ENCODE measurements around the gene SLC18A3. TPM values are rescaled to one million over a fixed set of nuclear protein-coding genes. Genes with fewer than 3 reads are reported as not detected.

Gene SLC18A3
- total RNA-seq, 1 experiment from 2014 or later = not detected

DNA sequence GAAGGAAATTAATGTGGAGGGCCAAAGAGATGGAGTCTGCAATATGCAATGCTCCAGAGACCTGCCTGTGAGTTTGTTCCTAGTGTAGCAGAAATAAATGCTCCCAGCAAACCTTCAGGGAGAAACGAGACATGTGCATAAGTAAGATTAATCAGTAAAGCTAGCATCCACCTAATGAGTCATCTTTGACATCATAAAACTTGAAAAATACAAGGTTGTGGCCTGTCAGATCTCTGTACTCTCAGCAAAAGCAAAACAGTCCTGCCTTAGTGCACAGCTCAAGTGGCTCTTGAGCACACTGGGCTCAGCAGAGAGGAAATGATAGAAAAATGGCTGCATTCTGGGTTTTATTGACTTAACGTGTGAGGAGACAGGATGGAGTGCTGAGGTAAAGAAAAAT is 38.7 kb upstream of the SLC18A3 start:
- TF ChIP-seq CTCF (conservative IDR thresholded peaks at IDR 0.05) = no peak
- Mint-ChIP-seq H3K4me1 (no peaks in the 10 kb centered on the region; a peak in 1 of 4 replicates), H3K27me3 (ENCODE audit: low read depth) (peaks cover 13% of the 10 kb centered on the region), H3K4me3 (no peak overlapping the region), H3K36me3 (ENCODE audit: insufficient read depth in 1 of 3, low read depth in 3 of 3) (no peaks in the 10 kb centered on the region; a peak in 1 of 7 replicates), H3K9me3 (peaks cover 6 to 14% of the 10 kb centered on the region in 2 experiments; a peak in 4 of 5 replicates), H3K27ac (no peak overlapping the region)
- Histone ChIP-seq H3K9me3 (ENCODE audit: control insufficient read depth, low read depth, low read length) (no peaks in the 10 kb centered on the region), H3K56ac (ENCODE audit: insufficient read length, low read depth, low read length) (no peak overlapping the region), H2BK20ac (ENCODE audit: low read depth, low read length, poor library complexity, severe bottlenecking) (no peak overlapping the region), H3K4me2 (ENCODE audit: insufficient read depth, insufficient read length, low read length) (no peak overlapping the region), H3K23ac (ENCODE audit: insufficient read length, low read depth, low read length) (no peak overlapping the region), H3K79me1 (ENCODE audit: insufficient read depth, low read depth, low read length, poor library complexity, severe bottlenecking) (no peaks in the 10 kb centered on the region), H3K79me2 (ENCODE audit: insufficient read depth, low read length) (no peaks in the 10 kb centered on the region), H2AFZ (ENCODE audit: low read length) (no peak overlapping the region), H3K14ac (ENCODE audit: insufficient read depth, low read length) (no peak overlapping the region), H4K8ac (replicated peaks; ENCODE audit: insufficient read length, low read depth, low read length) (no peak overlapping the region), H4K20me1 (ENCODE audit: control insufficient read depth, insufficient read depth, insufficient read length) (no peaks in the 10 kb centered on the region), H3K4ac (ENCODE audit: low read depth, low read length) (no peak overlapping the region), H3K4me1 (ENCODE audit: insufficient read depth, low read length) (no peaks in the 10 kb centered on the region), H2BK15ac (ENCODE audit: low read depth, low read length) (no peak overlapping the region), H3K27me3 (ENCODE audit: insufficient read depth, low read length) (no peaks in the 10 kb centered on the region), H2AK5ac (ENCODE audit: insufficient read length, low read length) (no peak overlapping the region), H2BK12ac (ENCODE audit: insufficient read length, low read depth, low read length) (no peak overlapping the region), H2BK120ac (ENCODE audit: low read depth, low read length, poor library complexity, severe bottlenecking) (no peak overlapping the region), H3K23me2 (ENCODE audit: insufficient read length, low read depth, low read length, poor library complexity, severe bottlenecking) (no peaks in the 10 kb centered on the region), H3K27ac (ENCODE audit: insufficient read length, low read depth, low read length) (no peak overlapping the region), H4K91ac (ENCODE audit: insufficient read length, low read depth, low read length) (no peak overlapping the region), H3T11ph (ENCODE audit: low read length) (no peak overlapping the region), H3K9ac (ENCODE audit: extremely low read depth, insufficient read length, low read length) (no peak overlapping the region), H2BK5ac (ENCODE audit: insufficient read length, low read length) (no peak overlapping the region), H3K18ac (ENCODE audit: insufficient read length, low read depth, low read length) (no peak overlapping the region), H4K5ac (ENCODE audit: insufficient read length, low read depth, low read length) (no peak overlapping the region)
- DNase-seq = no peak
- WGBS (ENCODE audit: extremely low coverage, insufficient read length, low lambda C conversion rate) = no CpG with 5 or more reads among the region's 2 CpGs

Measured in H9 (cell line).